Astrocyte (in vitro differentiated cells and primary cell): ENCODE results near the gene CCDC69. TPM values are rescaled to one million over a fixed set of nuclear protein-coding genes. Genes with fewer than 3 reads are reported as not detected.

Experiments used
- DNase-seq: peaks from one replicate; pipeline ENCODE4 v3.0.0-alpha.2; 2010; ENCODE audit warnings: low read depth
- FAIRE-seq: peaks from 2 replicates; lab custom pipeline; 2011; peaks lifted over from hg19 to GRCh38; lab: Jason Lieb, UNC
- H2AFZ ChIP-seq: 2 replicates; pipeline ENCODE4 v1.6.0; 2012; ENCODE audit warnings: low read depth, low read length, inconsistent platforms
- H3K27ac ChIP-seq: 2 replicates; pipeline ENCODE4 v1.5.1; 2011; ENCODE audit warnings: low read depth, low read length, inconsistent platforms
- H3K27me3 ChIP-seq: 2 replicates; pipeline ENCODE4 v1.6.0; 2011; ENCODE audit warnings: low read length, inconsistent platforms; ENCODE audit not compliant: insufficient read depth
- H3K36me3 ChIP-seq: 2 replicates; pipeline ENCODE4 v1.5.1; 2011; ENCODE audit warnings: low read length, inconsistent platforms; ENCODE audit not compliant: insufficient read depth
- H3K4me1 ChIP-seq: 2 replicates; pipeline ENCODE4 v1.5.1; 2011; ENCODE audit warnings: low read length, inconsistent platforms; ENCODE audit not compliant: insufficient read depth
- H3K4me2 ChIP-seq: 2 replicates; pipeline ENCODE4 v1.6.0; 2012; ENCODE audit warnings: low read length, inconsistent platforms
- H3K4me3 ChIP-seq: 2 replicates; pipeline ENCODE4 v1.5.1; 2011; ENCODE audit warnings: low read depth, mild to moderate bottlenecking, low read length, inconsistent platforms; ENCODE audit not compliant: insufficient read depth
- H3K79me2 ChIP-seq: 2 replicates; pipeline ENCODE4 v1.6.0; 2012; ENCODE audit warnings: mild to moderate bottlenecking, low read length, inconsistent platforms; ENCODE audit not compliant: insufficient read depth
- H3K9ac ChIP-seq: 2 replicates; pipeline ENCODE4 v1.6.0; 2012; ENCODE audit warnings: mild to moderate bottlenecking, low read length, inconsistent platforms
- H3K9me3 ChIP-seq: 2 replicates; pipeline ENCODE4 v1.5.1; 2012; ENCODE audit warnings: low read depth, mild to moderate bottlenecking, low read length, inconsistent platforms; ENCODE audit not compliant: insufficient read depth
- H4K20me1 ChIP-seq: 2 replicates; pipeline ENCODE4 v1.6.0; 2012; ENCODE audit warnings: low read length, inconsistent platforms; ENCODE audit not compliant: insufficient read depth
- H3K27ac Mint-ChIP-seq: one replicate; pipeline ENCODE4 v1.8.0; 2021; ENCODE audit warnings: mild to moderate bottlenecking, mixed read lengths; ENCODE audit not compliant: unreplicated experiment
- H3K27me3 Mint-ChIP-seq: one replicate; pipeline ENCODE4 v1.8.0; 2021; ENCODE audit warnings: low read depth, mixed read lengths; ENCODE audit not compliant: unreplicated experiment
- H3K36me3 Mint-ChIP-seq: one replicate; pipeline ENCODE4 v1.8.0; 2021; ENCODE audit warnings: low read depth, mixed read lengths; ENCODE audit not compliant: unreplicated experiment
- H3K4me1 Mint-ChIP-seq: one replicate; pipeline ENCODE4 v1.8.0; 2021; ENCODE audit warnings: low read depth, mixed read lengths; ENCODE audit not compliant: unreplicated experiment
- H3K4me3 Mint-ChIP-seq: one replicate; pipeline ENCODE4 v1.8.0; 2021; ENCODE audit warnings: mild to moderate bottlenecking, moderate library complexity, mixed read lengths; ENCODE audit not compliant: unreplicated experiment
- H3K9me3 Mint-ChIP-seq: one replicate; pipeline ENCODE4 v1.8.0; 2021; ENCODE audit warnings: mild to moderate bottlenecking, mixed read lengths; ENCODE audit not compliant: unreplicated experiment
- CTCF ChIP-seq: IDR thresholded peaks from 2 replicates; pipeline ENCODE4 v1.5.1; 2011; ENCODE audit warnings: low read depth, mild to moderate bottlenecking, inconsistent platforms, low read length, moderate library complexity; ENCODE audit not compliant: insufficient read depth
- EZH2 ChIP-seq: IDR thresholded peaks from 2 replicates; pipeline ENCODE4 v1.6.1; 2012; ENCODE audit warnings: mild to moderate bottlenecking, low read length, inconsistent platforms; ENCODE audit not compliant: insufficient read depth
- total RNA-seq: library from RNA; stranded (reverse); gene quantifications from 2 replicates; pipeline ENCODE4 v1.2.1, GENCODE V29; 2021

CCDC69 gene
- total RNA-seq, 1 donor from 2014 or later = 4.1 TPM

DNA sequence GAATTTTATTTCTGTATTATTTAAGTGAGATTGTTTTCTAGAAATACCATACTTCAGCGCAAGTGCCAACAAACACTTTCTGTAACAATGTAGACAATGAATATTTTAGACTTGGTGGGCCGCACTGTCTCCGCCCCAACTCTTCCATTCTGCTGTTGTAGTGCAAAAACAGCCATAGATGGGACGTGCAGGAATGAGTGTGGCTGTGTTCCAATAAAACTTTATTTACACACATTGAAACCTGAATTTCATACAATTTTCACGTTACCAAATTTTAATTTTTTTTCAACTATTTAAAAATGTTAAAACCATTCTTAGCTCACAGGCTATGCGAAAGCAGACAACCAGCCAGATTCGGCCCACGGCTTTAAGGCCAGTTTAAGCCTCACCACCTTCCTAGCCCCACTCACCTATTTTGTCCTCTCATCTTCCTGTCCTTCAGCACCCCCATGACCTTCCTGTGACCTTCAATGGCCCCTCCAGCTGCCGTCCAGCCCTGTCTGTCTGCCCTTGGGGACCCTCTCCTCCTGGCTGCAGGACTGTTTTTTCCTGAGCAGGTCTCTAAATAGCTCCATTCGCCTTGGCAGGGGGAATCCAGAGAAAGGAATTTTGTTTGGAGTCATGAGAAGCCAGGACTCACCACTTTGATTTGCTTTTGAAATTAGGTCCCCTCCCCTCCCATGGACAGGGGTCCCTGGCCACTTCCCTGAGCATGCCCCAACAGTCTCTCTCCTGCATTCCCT lies 55.1 kb downstream of the CCDC69 start:
- Histone ChIP-seq H4K20me1 (no peaks in the 10 kb centered on the region), H3K4me2 (no peak overlapping the region), H3K79me2 (no peaks in the 10 kb centered on the region), H3K36me3 (no peaks in the 10 kb centered on the region), H3K9me3 (no peaks in the 10 kb centered on the region), H3K27me3 (peaks cover 4% of the 10 kb centered on the region), H3K4me3 (no peak overlapping the region), H3K9ac (no peak overlapping the region), H3K27ac (no peak overlapping the region), H3K4me1 (no peaks in the 10 kb centered on the region), H2AFZ (no peak overlapping the region)
- no peak for TF ChIP-seq CTCF
- no peak for TF ChIP-seq EZH2
- Mint-ChIP-seq H3K4me1 (peaks cover 5% of the 10 kb centered on the region), H3K36me3 (peaks cover 2% of the 10 kb centered on the region), H3K27me3 (peaks cover 19% of the 10 kb centered on the region), H3K27ac (no peak overlapping the region), H3K9me3 (no peaks in the 10 kb centered on the region), H3K4me3 (no peak overlapping the region)
- FAIRE-seq (no peak), DNase-seq (no peak)

DNA sequence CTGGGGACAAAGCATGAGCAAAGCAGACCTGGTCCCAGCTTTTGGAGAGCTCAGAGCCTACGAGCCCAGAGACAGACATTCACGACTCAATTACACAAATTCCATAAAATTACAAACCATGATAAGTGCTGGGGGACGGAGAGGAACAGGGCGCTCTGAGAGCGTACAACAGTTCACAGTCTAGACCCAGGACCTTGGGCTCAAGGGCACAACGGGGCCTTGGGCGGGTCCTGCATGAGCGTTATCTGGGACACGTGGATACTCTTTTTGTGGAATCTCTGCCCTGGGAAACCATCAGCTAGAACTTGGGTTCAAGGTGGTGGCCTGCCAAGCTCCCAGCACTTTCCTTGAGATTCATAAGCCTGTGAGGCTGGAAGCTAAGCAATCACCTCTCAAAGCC lies 56.9 kb downstream of the CCDC69 start:
- Histone ChIP-seq H4K20me1 (no peaks in the 10 kb centered on the region), H3K4me1 (no peaks in the 10 kb centered on the region), H3K27me3 (peaks cover 4% of the 10 kb centered on the region), H3K4me3 (no peak overlapping the region), H2AFZ (no peak overlapping the region), H3K4me2 (no peak overlapping the region), H3K36me3 (no peaks in the 10 kb centered on the region), H3K27ac (no peak overlapping the region), H3K9ac (no peak overlapping the region), H3K9me3 (no peaks in the 10 kb centered on the region), H3K79me2 (no peaks in the 10 kb centered on the region)
- Mint-ChIP-seq H3K27me3 (peaks cover 23% of the 10 kb centered on the region), H3K36me3 (peaks cover 2% of the 10 kb centered on the region), H3K27ac (no peak overlapping the region), H3K9me3 (no peaks in the 10 kb centered on the region), H3K4me3 (no peak overlapping the region), H3K4me1 (peaks cover 5% of the 10 kb centered on the region)
- TF ChIP-seq CTCF (no peak), EZH2 (no peak)
- FAIRE-seq (no peak), DNase-seq (no peak)
